Stimulated activated CD8-positive, alpha-beta memory T cell treated with anti-CD3 and anti-CD28 coated beads, Interleukin-7, amount 100 ng/mL, for 4 hours (primary cell): ENCODE data around the gene LRRC8C.

ENCODE experiments used
- DNase-seq, 2 donors: peaks; one replicate each; pipeline ENCODE4 v3.0.0-alpha.2; 2020; ENCODE audit warnings: low read depth in 2 of 2

LRRC8C gene

GRCh38 chr1:89670711-89671110 is 37.8 kb downstream of the LRRC8C start:
- no peak for DNase-seq

- DNase-seq = no peak
Observed at GRCh38 chr1:89671775-89672488, 39.0 kb downstream of the LRRC8C start.

GRCh38 chr1:89672489-89673183 is 39.7 kb downstream of the LRRC8C start:
- no peak for DNase-seq

- no peak for DNase-seq
Observed at GRCh38 chr1:89673251-89673650, 40.3 kb downstream of the LRRC8C start.

- DNase-seq = no peak
Observed at GRCh38 chr1:89675677-89676076, 42.8 kb downstream of the LRRC8C start.

GRCh38 chr1:89681045-89681729 is 48.3 kb downstream of the LRRC8C start:
- no peak for DNase-seq

GRCh38 chr1:89682611-89683010 is 49.7 kb downstream of the LRRC8C start:
- no peak for DNase-seq

GRCh38 chr1:89685461-89685860 is 52.5 kb downstream of the LRRC8C start:
- no peak for DNase-seq

- DNase-seq = no peak
Observed at GRCh38 chr1:89686520-89686919, 53.6 kb downstream of the LRRC8C start.

GRCh38 chr1:89687254-89687653 is 54.3 kb downstream of the LRRC8C start:
- no peak for DNase-seq

GRCh38 chr1:89688607-89689006 is 55.7 kb downstream of the LRRC8C start:
- no peak for DNase-seq

GRCh38 chr1:89689234-89689633 is 56.3 kb downstream of the LRRC8C start:
- no peak for DNase-seq

GRCh38 chr1:89690595-89690994 is 57.7 kb downstream of the LRRC8C start:
- DNase-seq = no peak

GRCh38 chr1:89692601-89693521 is 59.9 kb downstream of the LRRC8C start:
- DNase-seq = no peak

GRCh38 chr1:89695847-89696246 is 62.9 kb downstream of the LRRC8C start:
- no peak for DNase-seq

- no peak for DNase-seq
Observed at GRCh38 chr1:89697383-89697782, 64.5 kb downstream of the LRRC8C start.

- no peak for DNase-seq
Observed at GRCh38 chr1:89698020-89698560, 65.2 kb downstream of the LRRC8C start.

- DNase-seq = no peak
Observed at GRCh38 chr1:89698624-89699023, 65.7 kb downstream of the LRRC8C start.

GRCh38 chr1:89699451-89699986 is 66.6 kb downstream of the LRRC8C start:
- no peak for DNase-seq

GRCh38 chr1:89701746-89702241 is 68.9 kb downstream of the LRRC8C start:
- peak; percentile 55 for DNase-seq

- DNase-seq = no peak
Observed at GRCh38 chr1:89702520-89703045, 69.7 kb downstream of the LRRC8C start.
